Activated CD4-positive, alpha-beta memory T cell treated with anti-CD3 and anti-CD28 coated beads, Interleukin-2, amount 10 ng/mL, durations not matched to agents 7 days and 5 days (primary cell): ENCODE results near the gene RAB7B. TPM values are rescaled to one million over a fixed set of nuclear protein-coding genes. Genes with fewer than 3 reads are reported as not detected.
"Not testable (repeated sequence)": the region's sequence is repeated elsewhere in the genome, so short reads cannot be mapped to it uniquely, and the experiment has no call there.

Source experiments
- CTCF ChIA-PET: fragments of 350-600 bp; sonication (Branson Sonifier 250); formaldehyde crosslinking; loops from one replicate; lab custom pipeline; 2021; ENCODE audit warnings: antibody characterized with exemption, inconsistent platforms; lab: Charles Lee
- POLR2A ChIA-PET: fragments of 350-600 bp; sonication (Branson Sonifier 250); formaldehyde crosslinking; loops from one replicate; lab custom pipeline; 2021; ENCODE audit warnings: antibody characterized with exemption; lab: Charles Lee
- DNase-seq: peaks from one replicate; pipeline ENCODE4 v3.0.0-alpha.2; 2020
- H3K27ac Mint-ChIP-seq: one replicate; pipeline ENCODE4 v1.8.0; 2021; ENCODE audit warnings: mild to moderate bottlenecking, mixed read lengths
- H3K27me3 Mint-ChIP-seq: one replicate; pipeline ENCODE4 v1.8.0; 2021; ENCODE audit warnings: mixed read lengths
- H3K36me3 Mint-ChIP-seq: one replicate; pipeline ENCODE4 v1.8.0; 2021; ENCODE audit warnings: low read depth, mixed read lengths
- H3K4me1 Mint-ChIP-seq: one replicate; pipeline ENCODE4 v1.8.0; 2021; ENCODE audit warnings: mixed read lengths
- H3K4me3 Mint-ChIP-seq: one replicate; pipeline ENCODE4 v1.8.0; 2021; ENCODE audit warnings: mild to moderate bottlenecking, mixed read lengths
- H3K9me3 Mint-ChIP-seq: one replicate; pipeline ENCODE4 v1.8.0; 2021; ENCODE audit warnings: mixed read lengths
- total RNA-seq, 2 experiments: library from RNA; stranded (reverse); gene quantifications; one replicate each; pipeline ENCODE4 v1.2.3, GENCODE V29; 2021

RAB7B gene, protein sequence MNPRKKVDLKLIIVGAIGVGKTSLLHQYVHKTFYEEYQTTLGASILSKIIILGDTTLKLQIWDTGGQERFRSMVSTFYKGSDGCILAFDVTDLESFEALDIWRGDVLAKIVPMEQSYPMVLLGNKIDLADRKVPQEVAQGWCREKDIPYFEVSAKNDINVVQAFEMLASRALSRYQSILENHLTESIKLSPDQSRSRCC
- total RNA-seq, result not detected

DNA sequence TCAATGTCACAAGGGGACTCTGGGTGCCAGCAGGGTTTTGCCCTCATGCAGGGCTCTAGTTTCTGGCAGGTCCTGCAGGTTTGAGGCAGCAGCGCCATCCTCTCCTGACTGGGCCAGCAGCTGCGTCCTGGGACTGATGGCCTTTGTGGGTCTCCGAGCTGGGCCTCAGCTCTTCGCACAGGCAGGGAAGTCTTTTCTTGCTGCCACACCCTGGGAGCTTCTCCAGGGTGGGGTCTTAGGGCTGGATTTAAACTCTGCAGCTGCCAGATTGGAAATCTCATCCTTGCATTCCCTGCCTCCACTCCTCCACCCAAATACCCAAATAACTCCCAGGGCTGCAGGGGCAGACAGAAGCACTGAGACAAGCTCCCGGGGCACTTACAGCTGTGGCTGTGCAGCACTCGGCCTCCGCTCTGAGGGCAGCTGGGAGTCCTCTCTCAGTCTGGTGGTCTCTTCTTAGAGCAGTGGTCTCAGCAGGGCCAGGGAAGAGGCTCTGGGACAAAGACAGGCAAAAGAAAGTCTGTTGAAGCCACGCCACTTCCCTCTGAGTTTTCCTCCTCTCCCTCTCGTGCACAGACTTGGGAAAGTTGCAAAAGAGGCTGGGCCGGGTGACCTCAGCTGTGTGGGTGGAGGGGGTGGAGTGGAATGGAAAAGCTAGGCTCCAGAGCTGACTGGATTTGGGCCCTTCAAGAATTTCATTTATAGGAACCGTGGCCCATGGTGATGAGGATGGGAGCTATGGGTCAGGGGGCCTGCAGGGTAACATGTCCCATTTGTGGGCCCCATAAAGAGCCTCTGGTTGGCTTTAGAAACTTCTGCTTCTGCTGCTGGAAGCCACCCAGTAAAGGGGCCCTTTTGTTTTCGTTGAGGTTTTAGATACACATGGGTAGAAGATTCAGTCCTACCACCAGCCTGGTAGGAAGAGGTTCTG, at the start of gene RAB7B:
TSS of gene RAB7B (minus strand) at position 525 of the 931 bp plus-strand sequence. CDS start 9,260 bp downstream, outside the sequence.
- H3K27me3 Mint-ChIP-seq, result peaks cover 9% of the 10 kb centered on the region
- H3K4me1 Mint-ChIP-seq, result peaks cover 13% of the 10 kb centered on the region
- ChIA-PET POLR2A (no interaction called here), CTCF (interaction anchor here (1.0 kb wide), 1 partner anchor 26 kb away, joined by 5 read pairs; no protein-coding TSS in a partner anchor)
- no peak within 1 kb of the TSS for H3K27ac Mint-ChIP-seq
- peaks cover 6% of the 10 kb centered on the region for H3K9me3 Mint-ChIP-seq
- peak; percentile 11 for DNase-seq
- no peak within 1 kb of the TSS for H3K4me3 Mint-ChIP-seq
- H3K36me3 Mint-ChIP-seq, result no peaks in the 10 kb centered on the region

DNA sequence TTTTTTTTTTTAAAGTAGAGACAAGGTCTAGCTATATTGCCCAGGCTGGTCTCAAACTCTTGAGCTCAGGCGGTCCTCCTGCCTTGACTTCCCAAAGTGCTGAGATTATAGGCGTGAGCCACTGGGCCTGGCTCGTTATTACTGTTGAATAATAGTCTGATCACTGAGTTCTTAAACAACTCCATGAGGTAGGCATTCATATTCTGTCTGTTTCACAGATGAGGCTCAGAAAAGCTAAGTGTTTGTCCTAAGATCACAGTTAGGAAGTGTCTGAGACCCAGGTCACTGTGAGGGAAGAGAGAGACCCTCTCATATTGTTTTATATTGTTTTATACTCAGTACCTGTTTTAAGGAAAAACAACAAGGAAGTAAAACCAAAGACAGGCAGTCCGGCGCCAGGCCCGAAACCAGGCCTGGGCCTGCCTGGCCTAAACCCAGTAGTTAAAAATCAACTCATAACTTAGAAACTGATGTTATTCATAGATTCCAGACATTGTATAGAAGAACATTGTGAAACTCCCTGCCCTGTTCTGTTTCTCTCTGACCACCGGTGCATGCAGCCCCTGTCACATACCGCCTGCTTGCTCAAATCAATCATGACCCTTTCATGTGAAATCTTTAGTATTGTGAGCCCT, 49.2 kb upstream of the RAB7B start:
- H3K36me3 Mint-ChIP-seq, H3K9me3 Mint-ChIP-seq, CTCF ChIA-PET, POLR2A ChIA-PET, H3K4me3 Mint-ChIP-seq, H3K27ac Mint-ChIP-seq, DNase-seq: not testable (repeated sequence)
- Mint-ChIP-seq H3K27me3 (peaks cover 10% of the 10 kb centered on the region), H3K4me1 (peaks cover 38% of the 10 kb centered on the region)

DNA sequence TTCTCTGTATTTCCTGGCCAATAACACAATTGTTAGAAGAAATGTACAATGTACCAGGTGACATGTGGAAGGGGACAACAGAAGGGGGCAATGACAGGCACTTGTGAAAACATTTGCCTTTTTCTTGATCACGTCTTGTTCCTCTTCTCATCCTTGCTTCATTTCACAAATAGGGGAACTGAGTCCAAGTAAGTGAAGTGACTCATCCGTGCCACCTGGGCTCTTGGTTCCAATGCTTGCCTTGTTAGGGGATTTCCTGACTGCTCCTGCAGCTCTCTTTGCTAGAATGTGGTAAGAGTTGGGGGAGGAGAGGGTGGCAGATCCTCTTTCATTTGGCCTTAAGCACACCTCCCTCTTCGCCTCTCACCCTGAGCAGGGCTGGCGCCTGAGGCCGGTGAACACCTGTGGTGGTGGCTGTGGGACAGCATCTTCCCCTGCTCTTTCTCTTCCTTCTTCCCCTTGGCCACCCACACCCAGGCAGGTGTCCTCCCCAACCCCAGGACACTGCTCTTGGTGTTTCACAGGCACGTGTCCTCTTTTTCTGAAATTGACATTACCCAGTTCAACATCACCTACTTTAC, 47.5 kb upstream of the RAB7B start:
- peak; percentile 46 for DNase-seq
- H3K4me3 Mint-ChIP-seq, result peak overlapping the region; percentile 4
- H3K9me3 Mint-ChIP-seq, result no peaks in the 10 kb centered on the region
- no peaks in the 10 kb centered on the region for H3K36me3 Mint-ChIP-seq
- peaks cover 9% of the 10 kb centered on the region for H3K27me3 Mint-ChIP-seq
- H3K27ac Mint-ChIP-seq, result peak overlapping the region; percentile 68
- H3K4me1 Mint-ChIP-seq, result peaks cover 38% of the 10 kb centered on the region
- ChIA-PET POLR2A (interaction anchor here (1.0 kb wide), 1 partner anchor 9 kb away, joined by 5 read pairs; no protein-coding TSS in a partner anchor), CTCF (interaction anchor here (0.7 kb wide), 1 partner anchor 12 kb away, joined by 3 read pairs; no protein-coding TSS in a partner anchor)

- Mint-ChIP-seq H3K4me3 (no peak overlapping the region), H3K36me3 (no peaks in the 10 kb centered on the region), H3K9me3 (no peaks in the 10 kb centered on the region), H3K27ac (no peak overlapping the region), H3K27me3 (peaks cover 6% of the 10 kb centered on the region), H3K4me1 (peaks cover 38% of the 10 kb centered on the region)
- DNase-seq, result no peak
- POLR2A ChIA-PET, result interaction anchor here (1.0 kb wide), 1 partner anchor 10 kb away, joined by 5 read pairs; no protein-coding TSS in a partner anchor
- CTCF ChIA-PET, result interaction anchor here (0.7 kb wide), 1 partner anchor 11 kb away, joined by 3 read pairs; no protein-coding TSS in a partner anchor
These were observed 46.9 kb upstream of the RAB7B start for GRCh38 chr1:206049919-206050600.

- Mint-ChIP-seq H3K4me1 (peaks cover 38% of the 10 kb centered on the region), H3K27ac (no peak overlapping the region), H3K9me3 (no peaks in the 10 kb centered on the region), H3K36me3 (no peaks in the 10 kb centered on the region), H3K27me3 (peaks cover 6% of the 10 kb centered on the region), H3K4me3 (no peak overlapping the region)
- ChIA-PET CTCF (no interaction called here), POLR2A (no interaction called here)
- DNase-seq, result no peak
These were observed 46.1 kb upstream of the RAB7B start for GRCh38 chr1:206049293-206049692.

DNA sequence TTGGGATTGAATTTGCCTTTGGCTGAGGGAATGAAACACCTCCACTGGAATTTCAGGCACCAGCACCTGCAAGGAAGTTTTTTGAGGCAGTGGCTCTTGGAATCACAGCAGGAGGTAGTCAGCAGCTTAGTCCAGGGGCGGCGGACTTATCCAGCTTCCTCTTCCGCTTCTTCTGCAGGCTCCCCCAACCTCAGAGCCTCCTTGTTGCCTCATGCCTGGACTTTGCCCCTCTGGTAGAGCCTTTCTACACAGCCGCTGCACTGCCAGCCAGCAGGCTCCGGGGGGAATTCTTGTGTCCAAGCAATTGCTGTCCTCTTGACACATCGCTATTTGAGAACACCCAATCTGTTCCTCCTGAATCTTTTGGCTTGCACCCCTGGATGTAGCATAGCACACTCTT, 45.4 kb upstream of the RAB7B start:
- POLR2A ChIA-PET, result interaction anchor here (1.0 kb wide), 1 partner anchor 11 kb away, joined by 3 read pairs; no protein-coding TSS in a partner anchor
- Mint-ChIP-seq H3K36me3 (no peaks in the 10 kb centered on the region), H3K27ac (no peak overlapping the region), H3K9me3 (no peaks in the 10 kb centered on the region), H3K27me3 (peaks cover 6% of the 10 kb centered on the region), H3K4me3 (no peak overlapping the region), H3K4me1 (peaks cover 37% of the 10 kb centered on the region)
- no peak for DNase-seq
- CTCF ChIA-PET, result no interaction called here

DNA sequence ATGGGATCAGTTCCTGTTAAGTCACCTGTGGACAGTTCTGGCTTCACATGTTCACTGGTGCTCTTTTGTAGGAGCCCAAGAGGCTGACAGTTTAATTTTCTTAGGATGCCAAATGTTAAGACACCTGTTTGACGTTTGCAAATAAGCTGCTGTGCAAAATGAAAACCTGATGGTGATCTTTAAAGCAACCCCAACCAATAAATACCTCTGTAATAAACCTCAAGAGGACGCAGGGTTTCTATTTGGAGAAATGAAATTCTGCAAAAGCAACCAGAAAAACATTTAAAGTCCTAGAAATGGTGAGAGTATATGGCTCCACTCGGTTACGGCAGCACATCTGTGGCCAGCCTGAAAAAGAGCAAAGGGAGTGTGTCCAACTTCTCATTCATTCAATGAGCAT, 44.1 kb upstream of the RAB7B start:
- ChIA-PET POLR2A (no interaction called here), CTCF (no interaction called here)
- DNase-seq, result no peak
- Mint-ChIP-seq H3K36me3 (no peaks in the 10 kb centered on the region), H3K27ac (no peak overlapping the region), H3K27me3 (peaks cover 6% of the 10 kb centered on the region), H3K4me3 (no peak overlapping the region), H3K9me3 (no peaks in the 10 kb centered on the region), H3K4me1 (peaks cover 25% of the 10 kb centered on the region)

DNA sequence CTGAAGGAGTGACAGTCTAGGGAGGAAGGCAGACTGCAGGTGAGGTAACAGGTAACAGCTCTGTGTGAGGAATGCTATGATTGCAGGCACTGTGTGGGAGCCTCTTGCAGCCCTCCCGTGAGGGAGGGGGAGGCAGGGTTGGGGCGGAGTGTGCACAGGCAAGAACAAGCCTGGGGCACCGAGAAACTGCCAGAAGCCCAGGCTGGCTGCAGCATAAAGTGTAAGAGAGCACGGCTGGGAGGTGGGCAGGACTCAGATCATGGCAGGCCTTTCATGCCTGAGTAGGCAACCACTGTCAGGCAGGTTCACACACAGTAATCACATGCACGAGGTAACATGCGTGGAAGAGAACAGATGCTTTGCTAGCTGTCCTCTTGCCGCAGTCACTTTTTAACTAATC, 38.4 kb upstream of the RAB7B start:
- Mint-ChIP-seq H3K9me3 (no peaks in the 10 kb centered on the region), H3K4me1 (peaks cover 18% of the 10 kb centered on the region), H3K27me3 (peaks cover 28% of the 10 kb centered on the region), H3K27ac (no peak overlapping the region), H3K4me3 (no peak overlapping the region), H3K36me3 (no peaks in the 10 kb centered on the region)
- no peak for DNase-seq
- ChIA-PET CTCF (no interaction called here), POLR2A (no interaction called here)

DNA sequence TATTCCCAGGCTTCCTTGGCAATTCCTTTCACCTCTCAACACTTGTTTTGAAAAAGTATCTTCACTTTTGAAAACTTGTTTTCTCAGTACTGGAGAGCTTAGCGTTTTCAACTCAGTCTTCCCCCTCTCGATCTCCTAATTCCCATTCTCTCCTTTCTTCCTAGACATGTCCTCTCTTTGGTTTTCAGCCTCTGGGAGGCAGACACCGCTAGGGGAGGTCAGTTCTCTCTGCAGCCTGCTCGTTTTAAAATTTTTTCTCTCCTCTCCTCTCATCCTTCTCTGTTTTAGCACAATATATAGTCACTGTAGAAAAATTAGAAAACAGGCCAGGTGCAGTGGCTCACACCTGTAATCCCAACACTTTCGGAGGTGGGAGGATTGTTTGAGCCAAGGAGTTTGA, 37.1 kb upstream of the RAB7B start:
- POLR2A ChIA-PET, result no interaction called here
- no peak overlapping the region for H3K4me3 Mint-ChIP-seq
- CTCF ChIA-PET, result interaction anchor here (0.9 to 1.2 kb wide), 3 partner anchors 10 to 66 kb away, joined by 3 to 10 read pairs (median 3); no protein-coding TSS in a partner anchor

GRCh38 chr1:206039046-206039973, 36.1 kb upstream of the RAB7B start:
- Mint-ChIP-seq H3K27me3 (peaks cover 36% of the 10 kb centered on the region), H3K4me3 (no peak overlapping the region), H3K36me3 (no peaks in the 10 kb centered on the region), H3K27ac (peak overlapping the region; percentile 24), H3K9me3 (no peaks in the 10 kb centered on the region), H3K4me1 (peaks cover 23% of the 10 kb centered on the region)
- POLR2A ChIA-PET, result no interaction called here
- CTCF ChIA-PET, result interaction anchor here (0.6 to 1.9 kb wide), 7 partner anchors 8 to 67 kb away, joined by 3 to 10 read pairs (median 3); no protein-coding TSS in a partner anchor
- peak; percentile 25 for DNase-seq

More for the DNA sequence above, 37.1 kb upstream of the RAB7B start:
- Mint-ChIP-seq H3K27me3 (peaks cover 32% of the 10 kb centered on the region), H3K4me1 (peaks cover 18% of the 10 kb centered on the region), H3K36me3 (no peaks in the 10 kb centered on the region), H3K9me3 (no peaks in the 10 kb centered on the region), H3K27ac (no peak overlapping the region)
- DNase-seq, result no peak

GRCh38 chr1:206037581-206037980, 34.4 kb upstream of the RAB7B start:
- CTCF ChIA-PET, result interaction anchor here (1.5 to 1.9 kb wide), 2 partner anchors 60 to 69 kb away, joined by 4 to 6 read pairs; no protein-coding TSS in a partner anchor
- H3K9me3 Mint-ChIP-seq, result no peaks in the 10 kb centered on the region
- no peaks in the 10 kb centered on the region for H3K36me3 Mint-ChIP-seq
- no peak for DNase-seq
- POLR2A ChIA-PET, result no interaction called here
- H3K27ac Mint-ChIP-seq, result no peak overlapping the region
- H3K27me3 Mint-ChIP-seq, result peaks cover 42% of the 10 kb centered on the region
- no peak overlapping the region for H3K4me3 Mint-ChIP-seq
- H3K4me1 Mint-ChIP-seq, result peaks cover 23% of the 10 kb centered on the region
